C1 segment of cervical spinal cord (tissue), 14 donors: ENCODE results near the gene STAT5A.
"Not testable (repeated sequence)": the region's sequence is repeated elsewhere in the genome, so short reads cannot be mapped to it uniquely, and the experiment has no call there.

Source experiments
- DNase-seq, 14 donors: peaks; one replicate each; lab custom pipeline; 2025; lab: John Stamatoyannopoulos, UW

Gene STAT5A

GRCh38 chr17:42287977-42288802, at the start of gene STAT5A:
STAT5A (plus strand) TSS chr17:42288498; CDS start chr17:42289412, 914 bp downstream.
- peak in 12 of 14 donors; percentile 28 to 83 (median 62) for DNase-seq

GRCh38 chr17:42239576-42239975, 48.7 kb upstream of the STAT5A start:
- DNase-seq: not testable (repeated sequence)

- no peak for DNase-seq
These were observed 48.1 kb upstream of the STAT5A start for GRCh38 chr17:42240201-42240600.

- DNase-seq: not testable (repeated sequence)
These were observed 47.4 kb upstream of the STAT5A start for GRCh38 chr17:42240863-42241262.

GRCh38 chr17:42241871-42242270, 46.4 kb upstream of the STAT5A start:
- peak in 1 of 14 donors; percentile 32 for DNase-seq

- DNase-seq: no peak
These were observed 44.8 kb upstream of the STAT5A start for GRCh38 chr17:42243493-42243982.

GRCh38 chr17:42244116-42244515, 44.2 kb upstream of the STAT5A start:
- DNase-seq: not testable (repeated sequence)

GRCh38 chr17:42245183-42245582, 43.1 kb upstream of the STAT5A start:
- not testable (repeated sequence) for DNase-seq

- no peak for DNase-seq
These were observed 41.8 kb upstream of the STAT5A start for GRCh38 chr17:42246515-42246914.

GRCh38 chr17:42247734-42248133, 40.6 kb upstream of the STAT5A start:
- peak in 1 of 14 donors; percentile 10 for DNase-seq

- DNase-seq: peak; percentile 10 to 98 (median 78)
These were observed 39.7 kb upstream of the STAT5A start for GRCh38 chr17:42248351-42249179.

- no peak for DNase-seq
These were observed 38.4 kb upstream of the STAT5A start for GRCh38 chr17:42249681-42250446.

GRCh38 chr17:42251115-42251514, 37.2 kb upstream of the STAT5A start:
- DNase-seq: no peak

GRCh38 chr17:42252597-42253550, 35.4 kb upstream of the STAT5A start:
- peak in 1 of 14 donors; percentile 81 for DNase-seq

- peak in 1 of 14 donors; percentile 44 for DNase-seq
These were observed 34.7 kb upstream of the STAT5A start for GRCh38 chr17:42253578-42253977.

- DNase-seq: no peak
These were observed 32.9 kb upstream of the STAT5A start for GRCh38 chr17:42255445-42255844.

GRCh38 chr17:42260318-42260717, 28.0 kb upstream of the STAT5A start:
- no peak for DNase-seq

GRCh38 chr17:42264366-42264765, 23.9 kb upstream of the STAT5A start:
- not testable (repeated sequence) for DNase-seq

GRCh38 chr17:42266462-42266861, 21.8 kb upstream of the STAT5A start:
- DNase-seq: no peak
